ENCODE measurements around the gene TWIST1.

The TWIST1 gene

DNA sequence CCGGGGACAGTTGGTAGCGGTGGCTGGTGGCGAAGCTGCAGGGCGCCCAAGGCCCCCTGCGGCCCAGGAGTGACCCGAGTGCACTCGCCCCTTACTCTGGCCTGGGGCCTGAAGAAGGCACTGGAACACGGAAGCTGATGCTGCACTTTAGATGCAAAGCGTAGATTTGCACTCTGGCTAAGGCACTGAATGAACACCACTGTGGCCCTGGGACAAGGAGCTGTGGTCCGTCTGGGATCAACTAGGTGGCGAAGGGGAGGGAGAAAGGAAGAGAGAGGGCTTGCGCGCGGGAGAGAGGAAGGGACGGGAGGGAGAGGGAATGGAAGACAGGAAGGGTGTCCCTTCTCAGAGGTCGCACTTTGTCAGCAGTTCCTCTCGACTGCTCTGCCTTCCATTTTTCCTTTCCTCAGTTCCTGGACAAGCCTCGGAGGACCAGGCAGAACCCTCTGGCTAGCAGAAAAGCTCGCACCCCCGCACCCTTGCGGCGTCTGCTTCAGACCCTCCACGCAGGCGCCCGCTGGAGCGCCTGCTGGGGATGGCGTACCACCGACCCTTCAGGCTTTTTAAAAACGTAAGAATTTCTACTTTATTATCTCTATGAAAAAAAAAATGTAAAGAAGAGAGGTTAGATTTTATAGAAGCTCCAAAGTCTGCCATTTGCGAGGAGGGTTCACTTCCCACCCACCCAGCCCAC, 26.6 kb upstream of the TWIST1 start:
- Histone ChIP-seq H3K36me3 (no peaks in the 10 kb centered on the region), H3K4me3 (peak overlapping the region; percentile 1 to 33), H3K27ac (no peak overlapping the region), H3K4me1 (peaks cover 0 to 23% (median 17%) of the 10 kb centered on the region in 4 donors), H3K9me3 (no peaks in the 10 kb centered on the region), H3K27me3 (peaks cover 0 to 48% of the 10 kb centered on the region in 2 donors)
- DNase-seq, result no peak
- TF ChIP-seq, protein P1, sequence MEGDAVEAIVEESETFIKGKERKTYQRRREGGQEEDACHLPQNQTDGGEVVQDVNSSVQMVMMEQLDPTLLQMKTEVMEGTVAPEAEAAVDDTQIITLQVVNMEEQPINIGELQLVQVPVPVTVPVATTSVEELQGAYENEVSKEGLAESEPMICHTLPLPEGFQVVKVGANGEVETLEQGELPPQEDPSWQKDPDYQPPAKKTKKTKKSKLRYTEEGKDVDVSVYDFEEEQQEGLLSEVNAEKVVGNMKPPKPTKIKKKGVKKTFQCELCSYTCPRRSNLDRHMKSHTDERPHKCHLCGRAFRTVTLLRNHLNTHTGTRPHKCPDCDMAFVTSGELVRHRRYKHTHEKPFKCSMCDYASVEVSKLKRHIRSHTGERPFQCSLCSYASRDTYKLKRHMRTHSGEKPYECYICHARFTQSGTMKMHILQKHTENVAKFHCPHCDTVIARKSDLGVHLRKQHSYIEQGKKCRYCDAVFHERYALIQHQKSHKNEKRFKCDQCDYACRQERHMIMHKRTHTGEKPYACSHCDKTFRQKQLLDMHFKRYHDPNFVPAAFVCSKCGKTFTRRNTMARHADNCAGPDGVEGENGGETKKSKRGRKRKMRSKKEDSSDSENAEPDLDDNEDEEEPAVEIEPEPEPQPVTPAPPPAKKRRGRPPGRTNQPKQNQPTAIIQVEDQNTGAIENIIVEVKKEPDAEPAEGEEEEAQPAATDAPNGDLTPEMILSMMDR (IDR thresholded peaks at IDR 0.05), result no peak
- intact Hi-C loops (cut with DNase I; ENCODE audit: low total_unique reads), result no loop called here

DNA sequence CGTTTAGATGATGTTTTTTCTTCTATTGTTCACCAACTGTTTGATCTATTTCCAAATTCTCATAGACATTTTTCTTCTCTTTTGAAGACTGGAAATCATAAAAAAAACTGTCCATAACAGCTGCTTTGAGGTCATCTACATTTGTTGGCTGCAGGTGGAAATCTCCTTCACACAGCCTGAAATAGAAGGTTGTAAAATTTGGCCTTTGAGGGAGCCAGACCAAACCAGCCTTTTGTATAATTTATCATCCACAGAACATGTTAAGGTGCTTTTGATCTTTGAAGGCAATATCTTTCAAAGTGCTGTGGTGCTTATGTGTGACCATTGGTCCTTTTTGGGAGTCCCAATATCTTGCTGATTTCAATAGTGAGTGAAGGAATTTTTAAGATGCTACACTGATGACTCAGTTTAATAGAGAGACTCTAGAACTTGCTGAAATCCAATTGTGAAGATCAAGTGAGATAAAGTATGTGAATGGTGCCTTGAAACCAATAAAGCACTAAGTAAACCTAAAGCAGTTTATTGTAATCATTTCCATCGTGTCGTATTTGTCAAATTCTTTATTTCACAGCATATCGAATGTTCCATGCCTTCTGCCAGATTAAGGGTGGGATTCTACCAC, 22.4 kb upstream of the TWIST1 start:
- TF ChIP-seq, protein P1 (IDR thresholded peaks at IDR 0.05), result no peak
- intact Hi-C loops (cut with DNase I; ENCODE audit: low total_unique reads), result no loop called here
- H3K4me1 ChIP-seq, result peaks cover 0 to 13% (median 11%) of the 10 kb centered on the region in 4 donors
- no peak overlapping the region for H3K4me3 ChIP-seq
- no peaks in the 10 kb centered on the region for H3K36me3 ChIP-seq
- no peak for DNase-seq
- peaks cover 0 to 26% of the 10 kb centered on the region in 2 donors for H3K27me3 ChIP-seq
- H3K27ac ChIP-seq, result no peak overlapping the region
- H3K9me3 ChIP-seq, result no peaks in the 10 kb centered on the region

DNA sequence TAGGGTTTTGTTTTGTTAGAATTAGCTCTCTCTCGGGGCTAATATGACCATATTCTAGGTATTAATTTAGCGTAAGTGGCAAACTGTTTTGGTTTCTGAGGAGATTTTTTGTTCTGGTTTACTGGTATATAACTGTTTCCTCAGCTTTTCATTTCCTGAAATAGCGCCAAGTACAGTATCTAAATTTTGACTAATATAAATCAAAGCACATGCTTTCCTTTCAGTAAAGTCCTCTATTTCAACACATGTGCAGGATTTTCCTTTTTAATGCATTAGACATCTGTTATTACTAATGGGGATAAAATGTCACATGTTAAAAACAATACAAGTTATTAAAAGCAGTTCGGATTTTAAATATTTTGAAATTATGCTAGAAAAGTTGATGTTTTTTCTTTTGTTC, 16.4 kb upstream of the TWIST1 start:
- H3K9me3 ChIP-seq, result no peaks in the 10 kb centered on the region
- intact Hi-C loops (cut with DNase I; ENCODE audit: low total_unique reads), result no loop called here
- H3K4me3 ChIP-seq, result no peak overlapping the region
- peaks cover 0 to 5% of the 10 kb centered on the region in 2 donors for H3K27me3 ChIP-seq
- TF ChIP-seq, protein P1 (IDR thresholded peaks at IDR 0.05), result no peak
- H3K4me1 ChIP-seq, result no peaks in the 10 kb centered on the region
- no peak for DNase-seq
- no peak overlapping the region for H3K27ac ChIP-seq
- H3K36me3 ChIP-seq, result no peaks in the 10 kb centered on the region

DNA sequence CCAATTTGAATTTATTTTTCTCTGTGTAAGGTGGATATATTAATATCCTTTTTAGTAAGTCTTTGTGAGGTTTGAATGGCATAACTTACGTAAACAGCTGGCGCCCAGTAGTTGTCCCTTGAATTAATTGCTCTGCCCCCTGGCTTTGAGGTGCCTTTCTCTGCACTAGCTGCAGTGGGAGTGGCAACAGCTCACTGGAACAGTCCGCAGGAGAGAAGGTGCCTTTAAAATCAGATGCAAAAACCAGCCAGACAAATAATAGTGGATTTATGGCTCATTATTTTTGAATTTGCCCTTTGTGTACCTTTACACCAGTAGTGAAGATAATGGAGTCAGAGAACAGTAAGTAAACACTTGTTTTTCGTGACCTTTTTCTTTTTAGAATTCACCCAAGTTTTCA, 16.0 kb upstream of the TWIST1 start:
- Histone ChIP-seq H3K27me3 (peaks cover 0 to 5% of the 10 kb centered on the region in 2 donors), H3K4me1 (no peaks in the 10 kb centered on the region), H3K36me3 (no peaks in the 10 kb centered on the region), H3K4me3 (no peak overlapping the region), H3K9me3 (no peaks in the 10 kb centered on the region), H3K27ac (no peak overlapping the region)
- DNase-seq, result no peak
- intact Hi-C loops (cut with DNase I; ENCODE audit: low total_unique reads), result no loop called here
- TF ChIP-seq, protein P1 (IDR thresholded peaks at IDR 0.05), result no peak

DNA sequence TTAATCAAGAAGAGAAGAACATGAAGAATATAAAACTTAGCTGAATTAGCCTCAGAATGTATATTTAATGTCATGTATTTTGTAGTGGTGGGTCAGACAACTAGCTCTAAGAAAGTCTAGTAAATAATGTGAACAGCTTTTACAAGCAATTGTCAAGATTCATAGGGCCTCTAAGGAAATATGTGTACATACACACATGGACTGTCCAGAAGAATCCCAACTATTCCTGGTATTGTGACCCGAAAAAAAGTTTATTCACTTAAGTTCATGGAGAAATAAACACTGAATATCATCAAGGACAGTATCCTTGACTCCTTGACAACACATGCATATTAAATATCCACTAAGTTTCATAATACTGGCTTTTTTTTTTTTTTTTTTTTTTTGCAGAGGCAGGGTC, 11.4 kb upstream of the TWIST1 start:
- no peak for DNase-seq
- intact Hi-C loops (cut with DNase I; ENCODE audit: low total_unique reads), result no loop called here
- TF ChIP-seq, protein P1 (IDR thresholded peaks at IDR 0.05), result no peak
- no peak overlapping the region for H3K4me3 ChIP-seq
- H3K36me3 ChIP-seq, result no peaks in the 10 kb centered on the region
- no peaks in the 10 kb centered on the region for H3K4me1 ChIP-seq
- peaks cover 0 to 5% of the 10 kb centered on the region in 2 donors for H3K27me3 ChIP-seq
- no peaks in the 10 kb centered on the region for H3K9me3 ChIP-seq
- H3K27ac ChIP-seq, result no peak overlapping the region
